ENCODE measurements around the gene ACBD6. TPM values are rescaled to one million over a fixed set of nuclear protein-coding genes. Genes with fewer than 3 reads are reported as not detected.

ACBD6 gene
- total RNA-seq, 1 donor from 2014 or later: 43.4 TPM

GRCh38 chr1:180494370-180494769 lies 8.0 kb downstream of the ACBD6 start:
- Mint-ChIP-seq H3K4me1 (ENCODE audit: low read depth, unreplicated experiment) (peaks cover 4% of the 10 kb centered on the region), H3K27me3 (ENCODE audit: low read depth, unreplicated experiment) (no peaks in the 10 kb centered on the region), H3K27ac (ENCODE audit: unreplicated experiment) (no peak overlapping the region), H3K9me3 (ENCODE audit: unreplicated experiment) (no peaks in the 10 kb centered on the region), H3K36me3 (ENCODE audit: low read depth, unreplicated experiment) (peaks cover 6% of the 10 kb centered on the region), H3K4me3 (ENCODE audit: unreplicated experiment) (no peak overlapping the region)
- peaks cover 6% of the 10 kb centered on the region for H3K36me3 ChIP-seq (ENCODE audit: insufficient read depth, low read length)
- H3K9ac ChIP-seq (ENCODE audit: low read length): no peak overlapping the region
- no peak overlapping the region for H3K4me3 ChIP-seq (ENCODE audit: insufficient read depth, low read depth, low read length)
- FAIRE-seq (no peak), DNase-seq (ENCODE audit: low read depth) (no peak)
- no peaks in the 10 kb centered on the region for H3K27me3 ChIP-seq (ENCODE audit: insufficient read depth, low read length)
- no peaks in the 10 kb centered on the region for H3K4me1 ChIP-seq (ENCODE audit: insufficient read depth, low read length)
- no peak for TF ChIP-seq CTCF (IDR thresholded peaks at IDR 0.05; ENCODE audit: insufficient read depth, low read depth, low read length)
- no peak overlapping the region for H3K27ac ChIP-seq (ENCODE audit: low read depth, low read length)
- H4K20me1 ChIP-seq (ENCODE audit: insufficient read depth, low read length): peaks cover 5% of the 10 kb centered on the region
- H3K4me2 ChIP-seq (ENCODE audit: low read length): no peak overlapping the region
- H2AFZ ChIP-seq (ENCODE audit: low read depth, low read length): no peak overlapping the region
- peaks cover 19% of the 10 kb centered on the region for H3K79me2 ChIP-seq (ENCODE audit: insufficient read depth, low read length)
- H3K9me3 ChIP-seq (ENCODE audit: insufficient read depth, low read depth, low read length): no peaks in the 10 kb centered on the region

DNA sequence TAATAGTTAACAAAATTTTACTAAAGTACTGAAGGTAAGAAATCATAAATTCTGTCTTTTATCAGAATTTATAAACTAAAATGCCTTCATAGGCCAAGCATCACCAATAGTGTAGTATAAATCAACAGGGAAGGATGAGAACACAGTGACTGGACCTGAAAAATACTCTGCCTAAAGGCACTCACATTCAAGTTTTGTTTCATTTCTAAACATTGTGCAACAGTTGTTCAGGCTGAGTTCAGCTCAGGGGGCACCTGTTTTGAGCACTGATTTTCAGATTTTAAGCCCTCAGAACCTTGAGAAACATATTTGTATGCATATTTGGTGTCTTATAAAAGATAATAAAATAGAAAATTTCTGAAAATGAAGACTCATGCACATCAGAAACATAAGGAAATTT lies 12.4 kb downstream of the ACBD6 start:
- H3K79me2 ChIP-seq (ENCODE audit: insufficient read depth, low read length): no peaks in the 10 kb centered on the region
- Mint-ChIP-seq H3K9me3 (ENCODE audit: unreplicated experiment) (no peaks in the 10 kb centered on the region), H3K27ac (ENCODE audit: unreplicated experiment) (no peak overlapping the region), H3K4me1 (ENCODE audit: low read depth, unreplicated experiment) (peaks cover 2% of the 10 kb centered on the region), H3K36me3 (ENCODE audit: low read depth, unreplicated experiment) (peaks cover 10% of the 10 kb centered on the region), H3K4me3 (ENCODE audit: unreplicated experiment) (no peak overlapping the region), H3K27me3 (ENCODE audit: low read depth, unreplicated experiment) (no peaks in the 10 kb centered on the region)
- no peaks in the 10 kb centered on the region for H3K27me3 ChIP-seq (ENCODE audit: insufficient read depth, low read length)
- H4K20me1 ChIP-seq (ENCODE audit: insufficient read depth, low read length): no peaks in the 10 kb centered on the region
- TF ChIP-seq CTCF (IDR thresholded peaks at IDR 0.05; ENCODE audit: insufficient read depth, low read depth, low read length) (no peak), EZH2 (IDR thresholded peaks at IDR 0.05; ENCODE audit: insufficient read depth, low read length) (no peak)
- no peak for DNase-seq (ENCODE audit: low read depth)
- H3K4me2 ChIP-seq (ENCODE audit: low read length): no peak overlapping the region
- no peak for FAIRE-seq
- H3K36me3 ChIP-seq (ENCODE audit: insufficient read depth, low read length): peaks cover 14% of the 10 kb centered on the region
- H3K4me3 ChIP-seq (ENCODE audit: insufficient read depth, low read depth, low read length): no peak overlapping the region
- no peak overlapping the region for H3K9ac ChIP-seq (ENCODE audit: low read length)
- no peak overlapping the region for H3K27ac ChIP-seq (ENCODE audit: low read depth, low read length)
- no peaks in the 10 kb centered on the region for H3K9me3 ChIP-seq (ENCODE audit: insufficient read depth, low read depth, low read length)
- no peak overlapping the region for H2AFZ ChIP-seq (ENCODE audit: low read depth, low read length)
- H3K4me1 ChIP-seq (ENCODE audit: insufficient read depth, low read length): no peaks in the 10 kb centered on the region

DNA sequence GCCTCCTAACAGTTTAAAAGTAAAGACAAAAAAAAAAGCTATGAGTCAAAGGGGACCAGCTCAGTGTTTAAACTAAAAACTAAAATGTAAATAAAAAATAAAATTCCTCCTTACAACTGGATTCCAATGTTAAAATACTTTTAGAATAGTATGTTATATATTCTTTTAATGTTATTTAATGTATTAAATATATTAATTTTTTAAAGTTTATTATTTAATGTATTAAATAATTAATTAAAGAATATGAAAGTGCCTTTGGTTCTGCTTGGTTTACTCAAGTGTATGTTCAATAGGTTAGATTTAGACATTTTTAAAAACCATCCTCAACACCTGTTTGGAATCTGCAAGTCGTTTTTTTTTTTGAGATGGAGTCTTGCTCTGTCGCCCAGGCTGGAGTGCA lies 13.1 kb downstream of the ACBD6 start:
- TF ChIP-seq CTCF (IDR thresholded peaks at IDR 0.05; ENCODE audit: insufficient read depth, low read depth, low read length) (no peak), EZH2 (IDR thresholded peaks at IDR 0.05; ENCODE audit: insufficient read depth, low read length) (no peak)
- no peaks in the 10 kb centered on the region for H3K79me2 ChIP-seq (ENCODE audit: insufficient read depth, low read length)
- no peaks in the 10 kb centered on the region for H3K4me1 Mint-ChIP-seq (ENCODE audit: low read depth, unreplicated experiment)
- H2AFZ ChIP-seq (ENCODE audit: low read depth, low read length): no peak overlapping the region
- no peak overlapping the region for H3K9ac ChIP-seq (ENCODE audit: low read length)
- peaks cover 14% of the 10 kb centered on the region for H3K36me3 ChIP-seq (ENCODE audit: insufficient read depth, low read length)
- DNase-seq (ENCODE audit: low read depth) (no peak), FAIRE-seq (no peak)
- H3K4me3 ChIP-seq (ENCODE audit: insufficient read depth, low read depth, low read length): no peak overlapping the region
- no peak overlapping the region for H3K27ac Mint-ChIP-seq (ENCODE audit: unreplicated experiment)
- H3K36me3 Mint-ChIP-seq (ENCODE audit: low read depth, unreplicated experiment): peaks cover 6% of the 10 kb centered on the region
- no peaks in the 10 kb centered on the region for H3K27me3 ChIP-seq (ENCODE audit: insufficient read depth, low read length)
- H3K9me3 Mint-ChIP-seq (ENCODE audit: unreplicated experiment): no peaks in the 10 kb centered on the region
- H3K4me1 ChIP-seq (ENCODE audit: insufficient read depth, low read length): no peaks in the 10 kb centered on the region
- H3K9me3 ChIP-seq (ENCODE audit: insufficient read depth, low read depth, low read length): no peaks in the 10 kb centered on the region
- H3K27ac ChIP-seq (ENCODE audit: low read depth, low read length): no peak overlapping the region
- no peak overlapping the region for H3K4me2 ChIP-seq (ENCODE audit: low read length)
- H4K20me1 ChIP-seq (ENCODE audit: insufficient read depth, low read length): no peaks in the 10 kb centered on the region
- H3K27me3 Mint-ChIP-seq (ENCODE audit: low read depth, unreplicated experiment): no peaks in the 10 kb centered on the region
- no peak overlapping the region for H3K4me3 Mint-ChIP-seq (ENCODE audit: unreplicated experiment)

All from astrocyte (in vitro differentiated cells and primary cell).